Parietal lobe (tissue), 2 donors: Measurements from ENCODE around the gene ARMCX2. TPM values are rescaled to one million over a fixed set of nuclear protein-coding genes. Genes with fewer than 3 reads are reported as not detected.

ENCODE experiments used
- small RNA-seq: library from RNA; depleted of rRNA; stranded (forward); fragments of <200 nt; gene quantifications from one replicate; pipeline ENCODE3, GENCODE V24; 2014; ENCODE audit warnings: low replicate concordance
- total RNA-seq: library from RNA; depleted of rRNA; stranded (reverse); fragments of >200 nt; gene quantifications from one replicate; pipeline ENCODE4 v1.2.3, GENCODE V29; 2014

The ARMCX2 gene
- total RNA-seq: 55.7 TPM

GRCh38 chrX:101659601-101660063 is at the start of gene ARMCX2:
ARMCX2 (minus strand) TSS chrX:101659850; CDS start chrX:101657588, 2,262 bp downstream.

GRCh38 chrX:101617211-101618191 is 42.1 kb downstream of the ARMCX2 start, which contains the start of gene ARMCX6:
ARMCX6 (minus strand) TSS chrX:101618000; CDS start chrX:101616620, 1,380 bp downstream.

Small RNA genes within 50 kb of the gene (small RNA-seq; reads per million reads assigned to genes)
- gene RNU6-30P (not detected), gene RNU6-587P (not detected)

Other genes starting within 250 kb of the ARMCX2 start
- gene ARMCX4, start 174.4 kb downstream of the ARMCX2 start, total RNA-seq: 32.9 TPM
- gene ARMCX1, start 109.3 kb downstream of the ARMCX2 start, total RNA-seq: 71.4 TPM
- 23.2 TPM for gene ARMCX6, start 41.9 kb downstream of the ARMCX2 start, total RNA-seq
- 62.3 TPM for gene ARMCX3, start 36.7 kb downstream of the ARMCX2 start, total RNA-seq